Fibroblast of lung (primary cell): ENCODE measurements around the gene SCAF11. TPM values are rescaled to one million over a fixed set of nuclear protein-coding genes. Genes with fewer than 3 reads are reported as not detected.

Experiments used
- DNase-seq, 2 donors: peaks; one replicate each; pipeline versions ENCODE4 v3.0.0 to v3.0.0-alpha.2; 2010; ENCODE audit warnings: low read depth in 2 of 2
- H2AFZ ChIP-seq: 2 replicates; pipeline ENCODE4 v1.5.1; 2012; ENCODE audit warnings: low read length, control low read depth, inconsistent platforms
- H3K27ac ChIP-seq: 2 replicates; pipeline ENCODE4 v1.5.1; 2011; ENCODE audit warnings: low read length, control low read depth; ENCODE audit not compliant: insufficient read depth
- H3K27me3 ChIP-seq: 2 replicates; pipeline ENCODE4 v1.5.1; 2011; ENCODE audit warnings: mild to moderate bottlenecking, low read length; ENCODE audit not compliant: control insufficient read depth, insufficient read depth
- H3K36me3 ChIP-seq: 2 replicates; pipeline ENCODE4 v1.5.1; 2011; ENCODE audit warnings: low read length; ENCODE audit not compliant: control insufficient read depth, insufficient read depth
- H3K4me1 ChIP-seq: 2 replicates; pipeline ENCODE4 v1.5.1; 2011; ENCODE audit warnings: low read length; ENCODE audit not compliant: control insufficient read depth, insufficient read depth; ENCODE audit errors: extremely low read depth
- H3K4me2 ChIP-seq: 2 replicates; pipeline ENCODE4 v1.5.1; 2011; ENCODE audit warnings: low read length, control low read depth; ENCODE audit not compliant: insufficient read depth; ENCODE audit errors: extremely low read depth
- H3K4me3 ChIP-seq, 4 experiments: fragments of 200-600 bp in 1 of 4; sonication (generic) in 1 of 4; replicated peaks in 1 of 4; 2 replicates each; pipeline ENCODE4 v1.5.1; 2011 to 2016; ENCODE audit warnings: low read length in 4 of 4, low read depth in 3 of 4, mild to moderate bottlenecking in 3 of 4, control low read depth in 2 of 4, inconsistent platforms in 1 of 4, mixed read lengths in 1 of 4; ENCODE audit not compliant: insufficient read depth in 1 of 4; ENCODE audit errors: control extremely low read depth in 1 of 4
- H3K79me2 ChIP-seq: 2 replicates; pipeline ENCODE4 v1.5.1; 2012; ENCODE audit warnings: mild to moderate bottlenecking, low read length, inconsistent platforms; ENCODE audit not compliant: control insufficient read depth, insufficient read depth
- H3K9ac ChIP-seq: 2 replicates; pipeline ENCODE4 v1.5.1; 2011; ENCODE audit warnings: mild to moderate bottlenecking, low read length, control low read depth; ENCODE audit not compliant: insufficient read depth
- H3K9me3 ChIP-seq: 2 replicates; pipeline ENCODE4 v1.5.1; 2012; ENCODE audit warnings: low read depth, low read length; ENCODE audit not compliant: control insufficient read depth, insufficient read depth
- H4K20me1 ChIP-seq: 2 replicates; pipeline ENCODE4 v1.5.1; 2011; ENCODE audit warnings: low read length; ENCODE audit not compliant: control insufficient read depth, insufficient read depth; ENCODE audit errors: extremely low read depth
- EZH2 ChIP-seq: IDR thresholded peaks from 2 replicates; pipeline ENCODE4 v1.5.1; 2012; ENCODE audit warnings: low read length, control low read depth, mild to moderate bottlenecking; ENCODE audit errors: missing control alignments
- polyA plus RNA-seq, 2 donors: library from polyadenylated mRNA; depleted of rRNA in 1 of 2; stranded (reverse) in 1 of 2; unstranded in 1 of 2; fragments of >200 nt; gene quantifications; 2 replicates each; pipeline ENCODE4 v1.2.1, GENCODE V29; 2011 to 2012; ENCODE audit warnings: missing spikeins in 1 of 2
- total RNA-seq: library from RNA; depleted of rRNA; stranded (reverse); fragments of >200 nt; gene quantifications from 2 replicates; pipeline ENCODE4 v1.2.1, GENCODE V29; 2014
- TF ChIP-seq, protein P1 (sequence below), 2 donors: IDR thresholded peaks in 1 of 2; conservative IDR thresholded peaks in 1 of 2; 1 replicate in 1 of 2; 2 replicates in 1 of 2; pipeline ENCODE4 v1.5.1; 2011 to 2012; ENCODE audit warnings: low read length in 2 of 2, control low read depth in 1 of 2, inconsistent platforms in 1 of 2, low read depth in 1 of 2, mild to moderate bottlenecking in 1 of 2

SCAF11 gene
- total and polyA plus RNA-seq, 2 donors (not counting 1 experiment from before 2014, with no cell fraction given), result 43.8 to 79.4 TPM

DNA sequence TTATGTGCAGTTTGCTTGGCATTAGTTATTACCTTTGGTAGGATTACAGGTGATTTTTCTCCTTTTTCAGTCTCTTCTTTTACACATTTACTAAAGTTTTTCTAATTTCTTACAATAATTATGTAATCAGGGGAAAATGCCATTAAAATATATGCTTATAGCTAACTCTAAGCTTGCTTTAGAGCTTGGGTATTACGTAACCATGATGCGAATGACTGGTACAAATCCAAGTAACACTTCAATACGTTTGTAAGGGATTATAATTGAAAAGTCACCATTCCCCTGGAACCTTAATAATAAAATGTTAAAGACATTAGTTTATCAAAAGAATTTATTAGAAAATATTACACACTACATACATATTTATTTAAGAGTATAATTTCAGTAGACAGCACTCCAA, 71.6 kb downstream of the SCAF11 start:
- Histone ChIP-seq H3K36me3 (peaks cover 4% of the 10 kb centered on the region), H3K27ac (no peak overlapping the region), H3K9ac (no peak overlapping the region), H3K9me3 (no peaks in the 10 kb centered on the region), H4K20me1 (no peaks in the 10 kb centered on the region), H3K79me2 (no peaks in the 10 kb centered on the region), H3K4me1 (peaks cover 4% of the 10 kb centered on the region), H3K4me3 (no peak overlapping the region), H3K4me2 (no peak overlapping the region), H3K27me3 (no peaks in the 10 kb centered on the region), H2AFZ (no peak overlapping the region)
- no peak for TF ChIP-seq EZH2
- peak in 1 of 2 donors; percentile 38 for DNase-seq

DNA sequence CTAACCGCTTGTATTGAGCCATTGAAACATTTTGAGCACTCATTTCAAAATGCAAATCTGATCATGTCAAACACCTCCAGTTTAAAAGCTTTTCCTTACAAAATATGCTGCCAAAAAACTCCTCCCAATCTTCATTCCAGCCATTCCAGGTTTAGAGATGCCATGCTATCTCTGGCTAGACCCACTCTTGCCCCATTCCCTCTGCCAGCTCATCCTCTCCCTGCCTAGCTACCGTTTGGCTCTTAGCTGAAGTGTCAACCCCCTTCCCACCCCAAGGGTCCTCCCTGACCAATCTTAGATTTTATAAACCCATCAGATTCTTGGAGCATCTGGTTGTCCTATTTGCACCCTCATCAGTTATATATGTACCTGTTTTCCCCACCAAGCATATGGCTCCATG, 75.0 kb downstream of the SCAF11 start:
- no peak overlapping the region for H2AFZ ChIP-seq
- no peak for TF ChIP-seq EZH2
- TF ChIP-seq, protein P1, sequence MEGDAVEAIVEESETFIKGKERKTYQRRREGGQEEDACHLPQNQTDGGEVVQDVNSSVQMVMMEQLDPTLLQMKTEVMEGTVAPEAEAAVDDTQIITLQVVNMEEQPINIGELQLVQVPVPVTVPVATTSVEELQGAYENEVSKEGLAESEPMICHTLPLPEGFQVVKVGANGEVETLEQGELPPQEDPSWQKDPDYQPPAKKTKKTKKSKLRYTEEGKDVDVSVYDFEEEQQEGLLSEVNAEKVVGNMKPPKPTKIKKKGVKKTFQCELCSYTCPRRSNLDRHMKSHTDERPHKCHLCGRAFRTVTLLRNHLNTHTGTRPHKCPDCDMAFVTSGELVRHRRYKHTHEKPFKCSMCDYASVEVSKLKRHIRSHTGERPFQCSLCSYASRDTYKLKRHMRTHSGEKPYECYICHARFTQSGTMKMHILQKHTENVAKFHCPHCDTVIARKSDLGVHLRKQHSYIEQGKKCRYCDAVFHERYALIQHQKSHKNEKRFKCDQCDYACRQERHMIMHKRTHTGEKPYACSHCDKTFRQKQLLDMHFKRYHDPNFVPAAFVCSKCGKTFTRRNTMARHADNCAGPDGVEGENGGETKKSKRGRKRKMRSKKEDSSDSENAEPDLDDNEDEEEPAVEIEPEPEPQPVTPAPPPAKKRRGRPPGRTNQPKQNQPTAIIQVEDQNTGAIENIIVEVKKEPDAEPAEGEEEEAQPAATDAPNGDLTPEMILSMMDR (conservative IDR thresholded peaks at IDR 0.05 in 1 of 2, IDR thresholded peaks at IDR 0.05 in 1 of 2; ENCODE audit: low read depth in 1 of 2, low read length in 2 of 2), result no peak
- H3K4me3 ChIP-seq, result no peak overlapping the region
- H3K27ac ChIP-seq, result no peak overlapping the region
- no peaks in the 10 kb centered on the region for H3K36me3 ChIP-seq
- H3K4me1 ChIP-seq, result peaks cover 4% of the 10 kb centered on the region
- DNase-seq, result no peak
- no peaks in the 10 kb centered on the region for H3K9me3 ChIP-seq
- H4K20me1 ChIP-seq, result no peaks in the 10 kb centered on the region
- no peak overlapping the region for H3K9ac ChIP-seq
- H3K27me3 ChIP-seq, result no peaks in the 10 kb centered on the region
- H3K4me2 ChIP-seq, result no peak overlapping the region
- H3K79me2 ChIP-seq, result no peaks in the 10 kb centered on the region

DNA sequence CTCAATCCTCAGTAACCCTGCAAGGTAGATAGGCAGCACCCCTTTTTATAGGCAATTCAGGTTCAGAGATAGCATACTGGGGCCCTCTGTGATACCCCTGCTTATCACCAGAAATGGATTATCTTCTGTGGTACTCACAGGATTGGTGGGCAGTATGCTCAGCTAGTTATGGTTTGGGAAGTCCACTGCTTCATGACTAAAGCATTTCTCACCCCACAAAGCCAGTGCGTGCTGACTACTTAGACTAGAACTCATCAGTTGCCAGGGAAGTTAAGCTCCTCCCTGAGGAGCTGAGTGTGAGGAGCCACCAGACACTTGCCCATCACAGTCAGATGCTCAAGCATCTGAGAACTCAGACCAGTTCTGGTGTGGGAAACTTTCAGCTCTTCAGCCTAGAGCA, 76.3 kb downstream of the SCAF11 start:
- Histone ChIP-seq H4K20me1 (no peaks in the 10 kb centered on the region), H3K27ac (no peak overlapping the region), H3K4me2 (peak overlapping the region; percentile 25), H3K79me2 (no peaks in the 10 kb centered on the region), H2AFZ (no peak overlapping the region), H3K9ac (no peak overlapping the region), H3K36me3 (no peaks in the 10 kb centered on the region), H3K4me3 (no peak overlapping the region), H3K27me3 (no peaks in the 10 kb centered on the region), H3K9me3 (no peaks in the 10 kb centered on the region), H3K4me1 (peaks cover 4% of the 10 kb centered on the region)
- peak; percentile 59 to 84 for DNase-seq
- TF ChIP-seq, protein P1 (conservative IDR thresholded peaks at IDR 0.05 in 1 of 2, IDR thresholded peaks at IDR 0.05 in 1 of 2; ENCODE audit: low read depth in 1 of 2, low read length in 2 of 2), result no peak
- TF ChIP-seq EZH2, result no peak
